Measurements from ENCODE around the gene ZNF646.
A peak's percentile ranks its signal among the peaks of the same experiment; 100 is the strongest.

The ZNF646 gene

DNA sequence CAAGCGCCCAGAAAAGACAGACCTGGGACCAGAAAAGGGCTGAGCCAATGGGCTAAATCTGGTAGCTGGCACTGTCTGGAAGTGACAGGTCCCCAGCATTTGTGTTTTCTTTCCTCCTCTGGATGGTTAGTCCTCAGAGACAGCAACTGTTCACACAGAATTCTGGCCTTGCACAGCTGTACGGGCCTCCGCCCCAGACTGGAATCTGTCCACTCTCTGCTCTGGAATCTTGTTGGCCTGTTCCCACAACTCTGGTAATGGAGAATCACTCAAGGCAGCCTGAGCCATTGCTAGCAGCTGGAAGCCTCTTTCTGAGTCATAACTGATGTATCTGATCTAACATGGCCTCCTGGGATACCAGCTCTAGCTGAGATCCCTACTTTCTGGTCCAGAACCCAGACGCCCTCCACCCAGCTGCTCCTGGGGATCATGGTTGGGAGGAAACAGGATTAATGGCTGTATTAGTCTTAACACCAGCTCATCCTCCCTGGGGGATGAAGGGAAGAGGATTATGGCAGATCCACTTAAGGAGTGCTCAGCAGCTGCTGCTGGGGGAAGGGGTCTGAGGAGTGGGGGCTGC is 9.2 kb upstream of the ZNF646 start:
- DNase-seq (ENCODE audit: low read depth) = no peak

DNA sequence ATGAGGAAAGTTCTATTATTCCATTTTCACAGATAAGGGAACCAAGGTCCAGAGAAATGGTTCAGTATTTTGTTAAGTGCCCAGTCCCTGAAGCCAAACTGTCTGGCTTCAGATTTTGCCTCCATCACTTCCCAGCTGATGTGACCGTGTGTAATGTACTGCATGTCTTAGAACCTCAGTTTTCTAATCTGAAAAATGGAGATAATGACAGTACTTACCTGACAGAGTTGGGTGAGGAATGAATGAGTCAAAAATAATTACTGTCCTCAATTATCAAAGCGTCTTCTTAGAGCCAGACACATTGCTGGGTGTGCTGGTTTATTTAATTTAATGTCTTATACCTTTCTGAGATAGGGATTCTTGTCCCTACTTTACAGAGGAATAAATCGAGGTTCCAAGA is 6.9 kb upstream of the ZNF646 start:
- no peak for DNase-seq (ENCODE audit: low read depth)

DNA sequence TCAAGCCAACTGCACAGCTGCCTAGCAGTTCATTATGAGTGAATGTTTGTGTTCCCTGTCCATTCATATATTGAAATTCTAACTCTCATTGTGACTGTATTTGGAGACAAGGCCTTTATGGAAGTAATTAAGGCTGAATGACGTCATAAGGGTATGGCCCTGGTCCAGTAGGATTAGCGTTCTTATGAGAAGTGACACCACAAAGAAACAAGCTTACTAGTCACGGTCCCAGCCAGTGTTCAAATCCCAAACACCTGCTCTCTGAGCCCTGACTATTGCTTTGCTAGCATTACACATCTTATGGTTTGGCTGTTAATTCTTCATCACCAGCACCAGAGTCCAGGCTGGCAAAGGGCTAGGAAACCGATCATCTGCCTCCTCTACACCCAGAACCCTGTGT is 2.4 kb upstream of the ZNF646 start:
- DNase-seq (ENCODE audit: low read depth) = no peak

DNA sequence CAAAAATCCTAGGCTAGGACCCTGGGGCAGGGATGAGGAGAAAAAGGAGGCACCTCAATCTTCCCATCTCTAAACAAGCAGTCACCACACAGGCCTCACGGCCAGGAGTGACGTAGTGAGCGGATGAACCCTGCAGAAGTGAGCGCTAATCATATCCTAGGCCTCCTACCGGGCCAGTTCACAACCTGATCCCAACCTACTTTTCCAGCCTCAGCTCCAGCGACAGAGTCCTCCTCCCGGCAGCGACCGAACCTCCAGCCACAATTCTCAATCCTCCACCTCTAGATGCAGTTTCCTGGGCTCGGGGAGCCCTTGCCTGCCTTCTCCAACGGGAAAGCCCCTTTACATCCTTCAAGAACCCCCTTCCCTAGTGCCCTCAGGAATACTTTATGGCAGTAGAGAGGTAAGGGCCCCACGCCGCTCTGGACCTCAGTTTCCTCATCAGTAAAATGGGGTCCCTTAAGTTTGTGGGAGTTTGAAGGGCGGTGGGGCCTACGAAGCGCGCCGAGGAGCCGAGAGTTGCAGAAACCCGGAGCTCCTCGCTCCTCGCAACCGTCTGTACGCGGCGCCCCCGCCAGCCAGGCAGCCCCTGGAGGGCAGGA is 1.6 kb upstream of the ZNF646 start:
- no peak for DNase-seq (ENCODE audit: low read depth)

DNA sequence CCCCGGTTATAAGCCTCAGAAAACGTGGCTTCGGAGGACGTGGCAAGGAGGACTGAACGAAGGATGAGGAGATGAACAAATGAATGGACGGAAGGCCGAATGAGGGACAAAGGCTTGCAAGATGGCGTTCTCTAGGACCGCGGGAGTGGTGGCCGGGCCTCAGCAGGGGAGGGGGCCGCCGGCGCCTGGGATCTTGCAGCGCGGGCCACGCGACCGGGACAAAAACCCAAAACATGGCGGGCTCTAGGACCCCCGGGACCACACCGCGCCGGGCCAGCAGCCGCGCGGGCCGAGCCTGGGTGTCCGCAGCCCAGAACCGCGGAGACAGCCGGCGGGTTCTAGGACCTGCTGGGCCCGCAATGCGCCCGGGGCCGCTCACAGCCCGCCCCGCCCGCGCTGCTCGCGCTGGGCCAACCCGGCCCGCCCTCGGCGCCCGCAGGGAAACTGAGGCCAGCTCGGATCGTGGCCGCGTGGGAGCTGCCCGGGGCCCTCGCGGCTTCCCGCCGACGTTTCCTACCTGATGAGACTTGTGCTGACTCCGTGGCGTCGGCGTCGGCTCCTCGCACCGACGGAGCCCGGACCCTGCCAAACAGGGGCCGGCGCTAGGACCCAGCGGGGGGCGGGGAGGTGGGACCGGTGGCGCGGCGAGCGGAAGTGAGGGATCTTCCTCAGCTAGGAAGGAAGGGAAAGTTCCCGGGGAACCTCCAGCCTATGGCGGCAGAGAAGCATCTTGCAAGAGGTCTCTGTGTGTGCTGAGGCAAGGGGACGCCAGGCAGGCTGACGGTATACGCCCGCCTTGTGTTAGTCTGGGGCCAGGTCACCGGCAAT is 866 bp upstream of the ZNF646 start:
- peak; percentile 76 for DNase-seq (ENCODE audit: low read depth)

DNA sequence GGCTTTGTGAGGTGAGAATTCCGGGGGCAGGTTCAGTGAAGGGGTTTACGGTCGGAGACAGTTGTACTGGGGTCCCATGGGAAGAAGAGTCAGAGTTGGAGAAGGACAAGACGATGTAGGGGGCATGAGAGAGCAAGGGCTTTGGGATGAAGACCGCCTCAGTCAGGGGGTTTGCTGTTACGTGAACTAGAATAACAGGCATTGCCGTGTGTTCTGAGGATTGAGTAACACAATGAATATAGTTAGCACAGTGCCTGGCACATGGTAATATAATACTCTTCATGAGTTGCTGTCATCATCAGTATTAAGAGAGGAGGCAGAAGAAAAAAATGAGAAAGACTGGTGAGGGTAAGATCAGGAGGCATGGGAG is 577 bp downstream of the ZNF646 start:
- DNase-seq (ENCODE audit: low read depth) = no peak

DNA sequence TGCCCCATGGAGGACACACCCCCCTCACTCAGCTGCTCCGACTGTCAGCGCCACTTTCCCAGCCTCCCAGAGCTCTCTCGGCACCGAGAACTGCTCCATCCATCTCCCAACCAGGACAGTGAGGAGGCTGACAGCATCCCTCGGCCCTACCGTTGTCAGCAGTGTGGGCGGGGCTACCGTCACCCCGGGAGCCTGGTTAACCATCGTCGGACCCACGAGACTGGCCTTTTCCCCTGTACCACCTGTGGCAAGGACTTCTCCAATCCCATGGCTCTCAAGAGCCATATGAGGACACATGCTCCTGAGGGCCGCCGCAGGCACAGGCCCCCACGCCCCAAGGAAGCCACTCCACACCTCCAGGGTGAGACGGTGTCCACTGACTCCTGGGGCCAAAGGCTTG is 2.1 kb downstream of the ZNF646 start:
- DNase-seq (ENCODE audit: low read depth) = no peak

DNA sequence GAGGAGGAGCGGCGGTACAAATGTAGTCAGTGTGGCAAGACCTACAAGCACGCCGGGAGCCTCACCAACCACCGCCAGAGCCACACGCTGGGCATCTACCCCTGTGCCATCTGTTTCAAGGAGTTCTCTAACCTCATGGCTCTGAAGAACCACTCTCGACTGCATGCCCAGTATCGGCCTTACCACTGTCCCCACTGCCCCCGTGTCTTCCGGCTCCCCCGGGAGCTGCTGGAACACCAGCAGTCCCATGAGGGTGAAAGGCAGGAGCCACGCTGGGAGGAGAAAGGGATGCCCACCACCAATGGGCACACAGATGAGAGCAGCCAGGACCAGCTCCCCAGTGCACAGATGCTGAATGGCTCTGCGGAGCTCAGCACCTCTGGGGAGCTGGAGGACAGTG is 2.8 kb downstream of the ZNF646 start:
- DNase-seq (ENCODE audit: low read depth) = no peak

DNA sequence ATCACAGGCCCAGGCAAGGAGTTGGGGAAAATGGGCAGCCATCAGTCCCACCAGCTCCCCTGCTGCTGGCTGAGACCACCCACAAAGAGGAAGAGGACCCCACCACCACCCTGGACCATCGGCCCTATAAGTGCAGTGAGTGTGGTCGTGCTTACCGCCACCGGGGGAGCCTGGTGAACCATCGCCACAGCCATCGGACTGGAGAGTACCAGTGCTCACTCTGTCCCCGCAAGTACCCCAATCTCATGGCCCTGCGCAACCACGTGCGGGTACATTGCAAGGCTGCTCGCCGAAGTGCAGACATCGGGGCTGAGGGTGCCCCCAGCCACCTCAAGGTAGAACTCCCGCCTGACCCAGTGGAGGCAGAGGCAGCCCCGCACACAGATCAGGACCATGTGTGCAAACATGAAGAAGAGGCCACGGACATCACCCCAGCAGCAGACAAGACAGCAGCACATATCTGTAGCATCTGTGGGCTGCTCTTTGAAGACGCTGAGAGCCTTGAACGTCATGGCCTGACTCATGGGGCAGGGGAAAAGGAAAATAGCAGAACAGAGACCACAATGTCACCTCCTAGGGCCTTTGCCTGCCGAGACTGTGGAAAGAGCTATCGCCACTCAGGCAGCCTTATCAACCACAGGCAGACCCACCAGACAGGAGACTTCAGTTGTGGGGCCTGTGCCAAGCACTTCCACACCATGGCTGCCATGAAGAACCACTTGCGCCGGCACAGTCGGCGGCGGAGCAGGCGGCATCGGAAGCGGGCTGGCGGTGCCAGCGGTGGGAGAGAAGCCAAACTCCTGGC is 3.6 kb downstream of the ZNF646 start:
- DNase-seq (ENCODE audit: low read depth) = no peak

DNA sequence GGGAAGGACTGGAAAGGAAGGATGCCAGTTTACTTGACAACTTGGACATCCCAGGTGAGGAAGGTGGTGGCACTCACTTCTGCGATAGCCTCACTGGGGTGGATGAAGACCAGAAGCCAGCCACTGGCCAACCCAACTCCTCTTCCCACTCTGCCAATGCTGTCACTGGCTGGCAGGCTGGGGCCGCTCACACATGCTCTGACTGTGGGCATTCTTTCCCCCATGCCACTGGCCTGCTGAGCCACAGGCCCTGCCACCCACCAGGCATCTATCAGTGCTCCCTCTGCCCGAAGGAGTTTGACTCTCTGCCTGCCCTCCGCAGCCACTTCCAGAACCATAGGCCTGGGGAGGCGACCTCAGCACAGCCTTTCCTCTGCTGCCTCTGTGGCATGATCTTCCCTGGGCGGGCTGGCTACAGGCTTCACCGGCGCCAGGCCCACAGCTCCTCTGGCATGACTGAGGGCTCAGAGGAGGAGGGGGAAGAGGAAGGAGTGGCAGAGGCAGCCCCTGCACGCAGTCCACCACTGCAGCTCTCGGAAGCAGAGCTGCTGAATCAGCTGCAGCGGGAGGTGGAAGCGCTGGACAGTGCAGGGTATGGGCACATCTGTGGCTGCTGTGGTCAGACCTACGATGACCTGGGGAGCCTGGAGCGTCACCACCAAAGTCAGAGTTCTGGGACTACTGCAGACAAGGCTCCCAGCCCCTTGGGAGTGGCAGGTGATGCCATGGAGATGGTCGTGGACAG is 4.5 kb downstream of the ZNF646 start:
- DNase-seq (ENCODE audit: low read depth) = no peak

DNA sequence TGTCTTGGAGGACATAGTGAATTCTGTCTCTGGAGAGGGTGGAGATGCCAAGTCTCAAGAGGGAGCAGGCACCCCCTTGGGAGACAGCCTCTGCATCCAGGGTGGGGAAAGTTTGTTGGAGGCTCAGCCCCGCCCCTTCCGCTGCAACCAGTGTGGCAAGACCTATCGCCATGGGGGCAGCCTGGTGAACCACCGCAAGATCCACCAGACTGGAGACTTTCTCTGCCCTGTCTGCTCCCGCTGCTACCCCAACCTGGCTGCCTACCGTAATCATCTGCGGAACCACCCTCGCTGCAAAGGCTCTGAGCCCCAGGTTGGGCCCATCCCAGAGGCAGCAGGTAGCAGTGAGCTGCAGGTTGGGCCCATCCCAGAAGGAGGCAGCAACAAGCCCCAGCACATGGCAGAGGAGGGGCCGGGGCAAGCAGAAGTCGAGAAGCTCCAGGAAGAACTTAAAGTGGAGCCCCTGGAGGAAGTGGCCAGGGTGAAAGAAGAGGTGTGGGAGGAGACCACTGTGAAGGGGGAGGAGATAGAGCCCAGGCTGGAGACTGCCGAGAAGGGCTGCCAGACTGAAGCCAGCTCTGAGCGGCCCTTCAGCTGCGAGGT is 5.2 kb downstream of the ZNF646 start:
- no peak for DNase-seq (ENCODE audit: low read depth)

DNA sequence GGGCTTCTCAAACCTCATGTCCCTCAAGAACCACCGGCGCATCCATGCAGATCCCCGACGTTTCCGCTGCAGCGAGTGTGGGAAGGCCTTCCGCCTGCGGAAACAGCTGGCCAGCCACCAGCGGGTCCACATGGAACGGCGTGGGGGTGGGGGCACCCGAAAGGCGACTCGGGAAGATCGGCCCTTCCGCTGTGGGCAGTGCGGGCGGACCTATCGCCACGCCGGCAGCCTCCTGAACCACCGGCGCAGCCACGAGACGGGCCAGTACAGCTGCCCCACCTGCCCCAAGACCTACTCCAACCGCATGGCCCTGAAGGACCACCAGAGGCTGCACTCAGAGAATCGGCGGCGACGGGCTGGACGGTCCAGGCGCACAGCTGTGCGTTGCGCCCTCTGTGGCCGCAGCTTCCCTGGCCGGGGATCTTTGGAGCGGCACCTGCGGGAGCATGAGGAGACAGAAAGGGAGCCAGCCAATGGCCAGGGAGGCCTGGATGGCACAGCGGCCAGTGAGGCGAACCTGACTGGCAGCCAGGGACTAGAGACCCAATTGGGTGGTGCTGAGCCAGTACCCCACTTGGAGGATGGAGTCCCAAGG is 5.9 kb downstream of the ZNF646 start:
- no peak for DNase-seq (ENCODE audit: low read depth)

DNA sequence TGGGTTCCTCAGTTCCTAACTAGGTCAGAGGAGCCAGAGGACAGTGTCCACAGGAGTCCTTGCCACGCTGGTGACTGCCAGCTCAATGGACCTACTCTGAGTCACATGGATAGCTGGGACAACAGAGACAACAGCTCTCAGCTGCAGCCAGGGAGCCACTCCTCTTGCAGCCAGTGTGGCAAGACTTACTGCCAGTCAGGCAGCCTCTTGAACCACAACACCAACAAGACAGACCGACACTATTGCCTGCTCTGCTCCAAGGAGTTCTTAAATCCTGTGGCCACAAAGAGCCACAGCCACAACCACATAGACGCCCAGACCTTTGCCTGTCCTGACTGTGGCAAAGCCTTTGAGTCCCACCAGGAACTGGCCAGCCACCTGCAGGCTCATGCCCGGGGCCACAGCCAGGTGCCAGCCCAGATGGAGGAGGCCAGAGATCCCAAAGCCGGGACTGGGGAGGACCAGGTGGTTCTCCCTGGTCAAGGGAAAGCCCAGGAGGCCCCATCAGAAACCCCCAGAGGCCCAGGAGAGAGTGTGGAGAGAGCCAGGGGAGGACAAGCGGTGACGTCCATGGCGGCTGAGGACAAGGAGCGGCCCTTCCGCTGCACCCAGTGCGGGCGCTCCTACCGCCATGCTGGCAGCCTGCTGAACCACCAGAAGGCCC is 6.7 kb downstream of the ZNF646 start:
- no peak for DNase-seq (ENCODE audit: low read depth)

DNA sequence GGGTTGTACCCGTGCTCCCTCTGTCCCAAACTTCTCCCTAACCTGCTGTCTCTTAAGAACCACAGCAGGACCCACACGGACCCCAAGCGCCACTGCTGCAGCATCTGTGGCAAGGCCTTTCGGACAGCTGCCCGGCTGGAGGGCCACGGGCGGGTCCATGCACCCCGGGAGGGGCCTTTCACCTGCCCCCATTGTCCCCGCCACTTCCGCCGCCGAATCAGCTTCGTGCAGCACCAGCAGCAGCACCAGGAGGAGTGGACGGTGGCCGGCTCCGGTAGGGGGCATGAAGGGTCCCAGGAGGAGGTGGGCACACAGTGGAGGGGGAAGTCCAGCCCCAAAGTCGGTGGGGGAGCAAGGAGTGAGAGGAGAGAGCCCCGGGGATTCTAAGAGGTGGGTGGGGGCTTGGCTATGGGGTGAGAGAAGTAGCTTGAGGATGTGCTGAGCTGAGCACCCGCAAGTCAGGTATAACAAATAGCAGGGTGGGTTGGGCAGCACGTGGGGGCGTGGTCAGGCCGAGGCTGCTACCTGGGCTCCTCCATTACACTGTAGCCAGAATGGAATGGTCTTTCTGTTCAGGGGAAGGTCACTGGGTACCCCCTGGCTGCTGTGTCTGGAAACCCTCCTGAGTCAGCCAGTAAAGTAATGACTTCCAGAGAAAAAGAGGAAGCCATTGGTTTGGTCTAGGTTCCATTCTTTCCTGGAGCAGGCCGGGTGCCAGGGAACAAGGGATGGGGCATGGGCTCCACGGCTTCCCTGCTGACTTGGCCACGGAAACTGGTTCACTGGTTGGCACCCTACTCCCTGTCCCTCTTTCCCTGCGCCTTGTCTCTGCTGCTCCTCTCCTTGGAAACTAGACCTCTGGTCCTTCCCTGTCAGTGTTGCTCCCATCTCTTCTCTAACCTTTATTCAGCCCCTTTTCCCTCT is 7.5 kb downstream of the ZNF646 start:
- no peak for DNase-seq (ENCODE audit: low read depth)

DNA sequence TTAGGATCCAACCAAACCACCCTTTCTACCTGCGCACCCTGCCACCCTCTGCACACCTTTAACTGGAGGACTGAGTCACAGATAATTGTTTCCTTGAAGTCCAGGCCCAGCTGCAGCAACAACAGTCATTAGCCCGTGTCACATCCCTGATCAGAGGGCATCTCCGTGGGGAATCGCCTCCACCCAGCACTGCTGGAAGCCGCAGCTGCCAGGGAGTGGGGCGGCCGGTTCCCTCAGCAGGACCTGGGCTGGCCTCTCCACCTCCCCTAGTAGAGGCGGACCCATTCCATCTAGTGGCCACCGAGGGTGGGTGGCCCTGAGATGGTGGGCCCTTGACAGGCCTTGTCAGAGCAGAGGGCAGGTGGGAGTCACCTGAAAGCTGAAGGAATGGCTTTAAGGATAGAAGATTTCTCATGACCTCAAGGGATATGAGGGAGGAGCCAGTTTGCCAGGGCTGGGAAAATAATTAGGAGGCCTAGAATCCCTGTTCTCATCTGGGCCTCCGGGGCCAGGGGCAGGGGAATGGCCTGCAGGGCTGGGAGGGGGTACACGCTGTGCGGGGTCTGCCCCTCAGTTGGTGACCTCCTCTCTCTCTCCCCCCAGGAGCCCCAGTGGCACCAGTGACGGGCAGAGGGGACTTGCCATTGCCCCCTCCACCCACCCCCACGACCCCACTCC is 8.3 kb downstream of the ZNF646 start:
- DNase-seq (ENCODE audit: low read depth) = no peak

DNA sequence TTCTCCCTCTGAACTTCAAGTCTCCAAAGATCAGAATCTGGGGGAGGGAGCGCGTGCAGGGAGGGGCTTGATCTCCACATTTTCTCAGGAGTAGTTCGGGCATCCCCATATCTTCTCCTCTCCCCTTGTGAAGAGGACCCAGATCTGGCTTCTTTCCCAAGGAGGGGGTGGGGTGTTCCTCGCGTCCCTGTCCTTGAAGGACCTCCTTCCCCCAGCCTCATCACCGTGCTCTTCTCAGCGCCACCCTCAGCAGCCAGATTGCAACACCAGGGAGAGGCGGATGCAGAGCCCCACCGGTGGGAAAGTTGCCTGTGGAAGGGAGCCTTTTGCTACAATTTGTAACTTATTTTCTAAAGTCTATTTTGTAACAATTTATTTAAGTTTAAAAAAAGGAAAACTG is 8.9 kb downstream of the ZNF646 start:
- no peak for DNase-seq (ENCODE audit: low read depth)

DNA sequence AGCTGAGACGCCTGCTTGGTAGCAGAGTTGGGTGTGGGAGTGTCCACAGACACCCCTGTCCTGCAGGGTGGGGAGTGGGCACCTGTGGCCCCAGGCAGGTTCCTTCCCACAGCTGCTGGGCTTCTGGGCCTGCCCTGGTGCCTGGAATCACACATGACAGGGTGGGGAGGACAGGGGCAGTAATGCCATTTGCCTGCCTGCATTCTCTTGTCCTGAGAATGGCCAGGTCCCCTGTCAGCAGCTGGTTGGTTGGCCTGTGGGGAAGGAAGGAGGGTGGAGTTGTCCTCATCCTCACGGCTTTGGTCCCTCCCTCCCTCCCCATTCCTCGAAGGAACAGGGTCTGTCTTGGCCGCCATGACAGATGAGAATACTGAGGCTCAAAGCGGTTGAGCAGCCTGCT is 9.3 kb downstream of the ZNF646 start:
- no peak for DNase-seq (ENCODE audit: low read depth)

DNA sequence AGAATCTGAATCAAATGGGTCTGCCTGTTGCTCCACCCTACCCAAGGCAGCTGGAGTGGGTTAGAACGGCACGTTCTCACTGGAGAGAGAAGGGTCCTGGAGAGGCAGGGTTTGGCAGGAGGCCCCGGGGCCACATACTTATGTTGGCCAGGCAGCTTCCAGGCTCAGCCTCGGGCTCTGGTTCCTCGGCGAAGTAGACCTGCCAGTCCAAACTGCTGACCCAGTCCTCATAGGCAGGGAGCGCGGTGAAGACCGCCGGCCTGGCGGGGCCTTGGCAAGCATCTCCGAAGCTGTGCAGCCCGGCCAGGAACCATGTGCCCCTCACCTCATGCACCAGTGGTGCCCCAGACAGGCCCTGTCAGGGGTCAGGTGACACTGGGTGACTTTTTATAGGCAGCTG is 9.8 kb downstream of the ZNF646 start:
- no peak for DNase-seq (ENCODE audit: low read depth)

Data from activated T-helper 1 cell treated with Interleukin-2 at 50 U/mL for 16 hours (primary cell).